Mesenteric fat pad (tissue), 1 donor: Measurements from ENCODE around the gene CDKN2B-AS1. TPM values are rescaled to one million over a fixed set of nuclear protein-coding genes. Genes with fewer than 3 reads are reported as not detected.
"Not testable (repeated sequence)": the region's sequence is repeated elsewhere in the genome, so short reads cannot be mapped to it uniquely, and the experiment has no call there.

Experiments used
- DNase-seq: peaks from one replicate; pipeline ENCODE4 v3.0.0-alpha.2; 2020; ENCODE audit warnings: low spot score
- total RNA-seq: library from RNA; stranded (reverse); fragmentation: NEBNext Ultra II Directional; extraction: Animal tissue kit (Norgen Biotek cat#: 25700); gene quantifications from one replicate; pipeline ENCODE4 v1.2.1, GENCODE V29; 2021
- donor health status: DM: yes; HTN: yes; CAD: no.

Gene CDKN2B-AS1
- total RNA-seq, 1 donor from 2014 or later: 0.64 TPM

- no peak for DNase-seq
Measured at GRCh38 chr9:22041344-22041743, 46.8 kb downstream of the CDKN2B-AS1 start.

GRCh38 chr9:22041775-22042174 lies 47.2 kb downstream of the CDKN2B-AS1 start:
- DNase-seq: no peak

- no peak for DNase-seq
Measured at GRCh38 chr9:22043928-22044327, 49.3 kb downstream of the CDKN2B-AS1 start.

- DNase-seq: no peak
Measured at GRCh38 chr9:22044583-22044982, 50.0 kb downstream of the CDKN2B-AS1 start.

GRCh38 chr9:22045423-22045822 lies 50.8 kb downstream of the CDKN2B-AS1 start:
- no peak for DNase-seq

GRCh38 chr9:22046243-22046885 lies 51.8 kb downstream of the CDKN2B-AS1 start:
- DNase-seq: no peak

GRCh38 chr9:22047596-22047995 lies 53.0 kb downstream of the CDKN2B-AS1 start:
- DNase-seq: no peak

- DNase-seq: no peak
Measured at GRCh38 chr9:22049411-22049810, 54.8 kb downstream of the CDKN2B-AS1 start.

- DNase-seq: no peak
Measured at GRCh38 chr9:22050924-22051323, 56.3 kb downstream of the CDKN2B-AS1 start.

GRCh38 chr9:22052376-22052945 lies 57.9 kb downstream of the CDKN2B-AS1 start:
- no peak for DNase-seq

- no peak for DNase-seq
Measured at GRCh38 chr9:22053178-22053577, 58.6 kb downstream of the CDKN2B-AS1 start.

- DNase-seq: no peak
Measured at GRCh38 chr9:22054076-22054475, 59.5 kb downstream of the CDKN2B-AS1 start.

- no peak for DNase-seq
Measured at GRCh38 chr9:22054529-22054928, 59.9 kb downstream of the CDKN2B-AS1 start.

- DNase-seq: no peak
Measured at GRCh38 chr9:22055090-22055489, 60.5 kb downstream of the CDKN2B-AS1 start.

- no peak for DNase-seq
Measured at GRCh38 chr9:22056402-22056801, 61.8 kb downstream of the CDKN2B-AS1 start.

- not testable (repeated sequence) for DNase-seq
Measured at GRCh38 chr9:22057972-22058371, 63.4 kb downstream of the CDKN2B-AS1 start.

GRCh38 chr9:22060831-22061383 lies 66.3 kb downstream of the CDKN2B-AS1 start:
- DNase-seq: no peak

- no peak for DNase-seq
Measured at GRCh38 chr9:22064957-22065356, 70.4 kb downstream of the CDKN2B-AS1 start.

- DNase-seq: no peak
Measured at GRCh38 chr9:22065431-22066200, 71.0 kb downstream of the CDKN2B-AS1 start.

GRCh38 chr9:22067196-22067595 lies 72.6 kb downstream of the CDKN2B-AS1 start:
- DNase-seq: no peak

GRCh38 chr9:22068369-22068768 lies 73.8 kb downstream of the CDKN2B-AS1 start:
- DNase-seq: no peak

GRCh38 chr9:22073349-22073748 lies 78.8 kb downstream of the CDKN2B-AS1 start:
- DNase-seq: no peak
